ENCODE data around the gene GARS1.

Gene GARS1

DNA sequence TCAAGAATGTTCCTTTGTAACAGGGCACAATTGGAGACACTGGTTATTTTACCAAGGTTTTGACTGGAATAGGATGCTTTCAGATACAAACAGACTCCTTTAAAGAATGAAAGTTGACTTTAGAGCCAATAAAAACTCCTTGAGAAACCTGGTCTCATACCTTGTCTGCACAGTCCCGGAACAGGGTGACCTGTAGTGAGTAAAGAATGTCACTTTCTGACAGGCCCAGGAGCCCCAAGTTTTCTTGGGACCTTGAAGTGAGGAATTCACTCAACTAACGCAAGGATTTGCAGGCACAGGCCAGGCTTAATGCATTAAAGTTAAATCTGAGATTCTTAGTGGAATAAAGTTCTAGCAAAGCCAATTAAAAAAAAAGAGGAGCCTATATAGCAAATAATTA lies 11.5 kb upstream of the GARS1 start:
- Histone ChIP-seq H3K36me3 (ENCODE audit: insufficient read depth, low read length) (peaks cover 70% of the 10 kb centered on the region), H3F3A (ENCODE audit: insufficient read depth, low read length) (no peaks in the 10 kb centered on the region), H3K27ac (ENCODE audit: low read depth, low read length, poor library complexity, severe bottlenecking) (no peak overlapping the region), H3K79me2 (ENCODE audit: insufficient read depth, low read length) (no peaks in the 10 kb centered on the region), H3K4me3 (ENCODE audit: low read depth, low read length, poor library complexity, severe bottlenecking) (no peak overlapping the region), H3K4me2 (ENCODE audit: low read length) (no peak overlapping the region), H4K20me1 (ENCODE audit: insufficient read depth, low read length) (no peaks in the 10 kb centered on the region), H3K9ac (ENCODE audit: low read length) (no peak overlapping the region), H3K9me3 (ENCODE audit: low read length) (peaks cover 7% of the 10 kb centered on the region), H3K4me1 (ENCODE audit: insufficient read depth, low read length, severe bottlenecking) (no peaks in the 10 kb centered on the region), H3K9me2 (ENCODE audit: low read depth, low read length) (no peaks in the 10 kb centered on the region), H3K27me3 (ENCODE audit: insufficient read depth, low read length) (no peaks in the 10 kb centered on the region), H2AFZ (ENCODE audit: low read length) (no peak overlapping the region)
- no peak for TF ChIP-seq EZH2 (IDR thresholded peaks at IDR 0.05; ENCODE audit: borderline replicate concordance, low read length)
- TF ChIP-seq, protein P1, sequence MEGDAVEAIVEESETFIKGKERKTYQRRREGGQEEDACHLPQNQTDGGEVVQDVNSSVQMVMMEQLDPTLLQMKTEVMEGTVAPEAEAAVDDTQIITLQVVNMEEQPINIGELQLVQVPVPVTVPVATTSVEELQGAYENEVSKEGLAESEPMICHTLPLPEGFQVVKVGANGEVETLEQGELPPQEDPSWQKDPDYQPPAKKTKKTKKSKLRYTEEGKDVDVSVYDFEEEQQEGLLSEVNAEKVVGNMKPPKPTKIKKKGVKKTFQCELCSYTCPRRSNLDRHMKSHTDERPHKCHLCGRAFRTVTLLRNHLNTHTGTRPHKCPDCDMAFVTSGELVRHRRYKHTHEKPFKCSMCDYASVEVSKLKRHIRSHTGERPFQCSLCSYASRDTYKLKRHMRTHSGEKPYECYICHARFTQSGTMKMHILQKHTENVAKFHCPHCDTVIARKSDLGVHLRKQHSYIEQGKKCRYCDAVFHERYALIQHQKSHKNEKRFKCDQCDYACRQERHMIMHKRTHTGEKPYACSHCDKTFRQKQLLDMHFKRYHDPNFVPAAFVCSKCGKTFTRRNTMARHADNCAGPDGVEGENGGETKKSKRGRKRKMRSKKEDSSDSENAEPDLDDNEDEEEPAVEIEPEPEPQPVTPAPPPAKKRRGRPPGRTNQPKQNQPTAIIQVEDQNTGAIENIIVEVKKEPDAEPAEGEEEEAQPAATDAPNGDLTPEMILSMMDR (IDR thresholded peaks at IDR 0.05; ENCODE audit: low read length): no peak

DNA sequence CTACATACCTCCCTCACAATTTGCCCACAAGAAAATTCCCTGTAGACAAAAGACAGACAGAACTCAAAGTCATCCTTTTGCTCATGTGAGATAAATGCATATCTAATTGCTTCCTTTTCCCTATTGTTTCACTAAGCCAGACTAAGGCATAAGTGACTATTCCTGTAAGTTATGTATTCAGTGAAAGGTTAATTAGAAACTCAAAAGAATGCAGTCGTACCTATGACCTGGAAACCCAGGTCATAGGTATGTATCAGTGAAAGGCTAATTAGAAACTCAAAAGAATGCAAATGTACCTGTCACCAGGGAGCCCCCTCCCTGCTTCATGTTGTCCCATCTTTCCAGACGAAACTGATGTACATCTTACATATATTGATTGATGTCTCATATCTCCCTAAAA lies 10.3 kb upstream of the GARS1 start:
- H3K27ac ChIP-seq (ENCODE audit: low read depth, low read length, poor library complexity, severe bottlenecking): no peak overlapping the region
- H3K27me3 ChIP-seq (ENCODE audit: insufficient read depth, low read length): no peaks in the 10 kb centered on the region
- no peak overlapping the region for H2AFZ ChIP-seq (ENCODE audit: low read length)
- TF ChIP-seq EZH2 (IDR thresholded peaks at IDR 0.05; ENCODE audit: borderline replicate concordance, low read length): no peak
- TF ChIP-seq, protein P1 (IDR thresholded peaks at IDR 0.05; ENCODE audit: low read length): no peak
- no peaks in the 10 kb centered on the region for H3K4me1 ChIP-seq (ENCODE audit: insufficient read depth, low read length, severe bottlenecking)
- no peaks in the 10 kb centered on the region for H3K79me2 ChIP-seq (ENCODE audit: insufficient read depth, low read length)
- H3K4me2 ChIP-seq (ENCODE audit: low read length): no peak overlapping the region
- no peaks in the 10 kb centered on the region for H3K9me2 ChIP-seq (ENCODE audit: low read depth, low read length)
- no peak overlapping the region for H3K9ac ChIP-seq (ENCODE audit: low read length)
- H3F3A ChIP-seq (ENCODE audit: insufficient read depth, low read length): no peaks in the 10 kb centered on the region
- H4K20me1 ChIP-seq (ENCODE audit: insufficient read depth, low read length): no peaks in the 10 kb centered on the region
- H3K36me3 ChIP-seq (ENCODE audit: insufficient read depth, low read length): peaks cover 58% of the 10 kb centered on the region
- H3K4me3 ChIP-seq (ENCODE audit: low read depth, low read length, poor library complexity, severe bottlenecking): no peak overlapping the region
- H3K9me3 ChIP-seq (ENCODE audit: low read length): peaks cover 7% of the 10 kb centered on the region

DNA sequence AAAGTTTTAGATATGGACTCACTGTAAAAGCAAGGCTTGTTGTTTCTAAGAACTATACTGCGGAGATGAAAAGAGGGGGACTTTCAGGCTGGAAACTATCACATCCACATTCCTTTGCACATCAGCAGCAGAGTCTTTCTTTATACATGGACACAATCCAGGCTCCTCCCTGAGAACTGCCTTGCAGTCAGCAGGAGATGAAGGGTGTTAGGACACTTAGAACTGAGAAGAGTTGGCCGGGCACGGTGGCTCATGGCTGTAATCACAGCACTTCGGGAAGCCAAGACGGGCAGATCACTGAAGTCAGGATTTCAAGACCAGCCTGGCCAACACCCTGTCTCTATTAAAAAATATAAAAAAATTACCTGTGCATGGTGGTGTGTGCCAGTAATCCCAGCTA lies 9.7 kb upstream of the GARS1 start:
- H3K9ac ChIP-seq (ENCODE audit: low read length): no peak overlapping the region
- peaks cover 7% of the 10 kb centered on the region for H3K9me3 ChIP-seq (ENCODE audit: low read length)
- peaks cover 56% of the 10 kb centered on the region for H3K36me3 ChIP-seq (ENCODE audit: insufficient read depth, low read length)

More for the DNA sequence above, 9.7 kb upstream of the GARS1 start:
- H3K79me2 ChIP-seq (ENCODE audit: insufficient read depth, low read length): no peaks in the 10 kb centered on the region
- no peaks in the 10 kb centered on the region for H3K9me2 ChIP-seq (ENCODE audit: low read depth, low read length)
- H3K4me3 ChIP-seq (ENCODE audit: low read depth, low read length, poor library complexity, severe bottlenecking): no peak overlapping the region
- H3K4me1 ChIP-seq (ENCODE audit: insufficient read depth, low read length, severe bottlenecking): no peaks in the 10 kb centered on the region
- no peaks in the 10 kb centered on the region for H3F3A ChIP-seq (ENCODE audit: insufficient read depth, low read length)
- no peaks in the 10 kb centered on the region for H3K27me3 ChIP-seq (ENCODE audit: insufficient read depth, low read length)
- no peaks in the 10 kb centered on the region for H4K20me1 ChIP-seq (ENCODE audit: insufficient read depth, low read length)
- TF ChIP-seq, protein P1 (IDR thresholded peaks at IDR 0.05; ENCODE audit: low read length): no peak
- no peak for TF ChIP-seq EZH2 (IDR thresholded peaks at IDR 0.05; ENCODE audit: borderline replicate concordance, low read length)
- H3K4me2 ChIP-seq (ENCODE audit: low read length): no peak overlapping the region
- no peak overlapping the region for H3K27ac ChIP-seq (ENCODE audit: low read depth, low read length, poor library complexity, severe bottlenecking)
- no peak overlapping the region for H2AFZ ChIP-seq (ENCODE audit: low read length)
